Right ventricle myocardium inferior (tissue), 1 donor: ENCODE measurements around the gene SLC22A5. TPM values are rescaled to one million over a fixed set of nuclear protein-coding genes. Genes with fewer than 3 reads are reported as not detected.
A peak's percentile ranks its signal among the peaks of the same experiment; 100 is the strongest.
"Not testable (repeated sequence)": the region's sequence is repeated elsewhere in the genome, so short reads cannot be mapped to it uniquely, and the experiment has no call there.

Experiments
- ATAC-seq: fragments of 200-7000 bp; cut with Tn5 transposase; one replicate; pipeline ENCODE4 v1.9.1; 2020; ENCODE audit warnings: mild to moderate bottlenecking, moderate library complexity
- DNase-seq: peaks from one replicate; pipeline ENCODE4 v3.0.0; 2021; ENCODE audit errors: missing footprints
- intact Hi-C: fragments of 100-400 bp; cut with DNase I; formaldehyde crosslinking; loops from one replicate; pipeline ENCODE4 v1.11.0; 2022
- total RNA-seq: library from RNA; stranded (reverse); fragmentation: NEBNext Ultra II Directional; extraction: Animal tissue kit (Norgen Biotek cat#: 25700); gene quantifications from one replicate; pipeline ENCODE4 v1.2.1, GENCODE V29; 2021
- donor health status: DM: no; HTN: yes; CAD: no; lungs with severe emphysema.

SLC22A5 gene
- total RNA-seq, 1 donor from 2014 or later: 22.3 TPM

DNA sequence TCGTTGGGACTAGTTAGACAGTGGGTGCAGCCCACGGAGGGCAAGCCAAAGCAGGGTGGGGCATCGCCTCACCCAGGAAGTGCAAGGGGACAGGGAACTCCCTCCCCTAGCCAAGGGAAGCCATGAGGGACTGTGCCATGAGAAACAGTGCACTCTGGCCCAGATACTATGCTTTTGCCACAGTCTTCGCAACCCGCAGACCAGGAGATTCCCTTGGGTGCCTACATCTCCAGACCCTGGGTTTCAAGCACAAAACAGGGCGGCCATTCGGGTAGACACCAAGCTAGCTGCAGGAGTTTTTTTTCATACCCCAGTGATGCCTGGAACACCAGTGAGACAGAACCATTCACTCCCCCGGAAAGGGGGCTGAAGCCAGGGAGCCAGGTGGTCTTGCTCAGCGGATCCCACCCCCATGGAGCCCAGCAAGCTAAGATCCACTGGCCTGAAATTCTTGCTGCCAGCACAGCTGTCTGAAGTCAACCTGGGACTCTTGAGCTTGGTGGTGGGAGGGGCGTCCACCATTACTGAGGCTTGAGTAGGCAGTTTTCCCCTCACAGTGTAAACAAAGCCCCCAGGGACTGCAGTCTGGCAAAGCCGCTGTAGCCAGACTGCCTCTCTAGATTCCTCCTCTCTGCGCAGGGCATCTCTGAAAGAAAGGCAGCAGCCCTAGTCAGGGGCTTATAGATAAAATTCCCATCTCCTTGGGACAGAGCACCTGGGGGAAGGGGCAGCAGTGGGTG is 28.6 kb downstream of the SLC22A5 start:
- ATAC-seq, DNase-seq: not testable (repeated sequence)
- intact Hi-C loops: loop anchor here (10.0 kb wide), 1 partner anchor 337 kb away; the partner anchor contains the start of gene KIF3A

DNA sequence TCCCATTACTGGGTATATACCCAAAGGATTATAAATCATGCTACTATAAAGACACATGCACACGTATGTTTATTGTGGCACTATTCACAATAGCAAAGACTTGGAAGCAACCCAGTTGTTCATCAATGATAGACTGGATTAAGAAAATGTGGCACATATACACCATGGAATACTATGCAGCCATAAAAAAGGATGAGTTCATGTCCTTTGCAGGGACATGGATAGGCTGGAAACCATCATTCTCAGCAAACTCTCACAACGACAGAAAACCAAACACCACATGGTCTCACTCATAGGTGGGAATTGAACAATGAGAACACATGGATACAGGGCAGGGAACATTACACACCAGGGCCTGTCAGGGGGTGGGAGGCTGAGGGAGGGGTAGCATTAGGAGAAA is 34.5 kb downstream of the SLC22A5 start:
- intact Hi-C loops, DNase-seq, ATAC-seq: not testable (repeated sequence)

DNA sequence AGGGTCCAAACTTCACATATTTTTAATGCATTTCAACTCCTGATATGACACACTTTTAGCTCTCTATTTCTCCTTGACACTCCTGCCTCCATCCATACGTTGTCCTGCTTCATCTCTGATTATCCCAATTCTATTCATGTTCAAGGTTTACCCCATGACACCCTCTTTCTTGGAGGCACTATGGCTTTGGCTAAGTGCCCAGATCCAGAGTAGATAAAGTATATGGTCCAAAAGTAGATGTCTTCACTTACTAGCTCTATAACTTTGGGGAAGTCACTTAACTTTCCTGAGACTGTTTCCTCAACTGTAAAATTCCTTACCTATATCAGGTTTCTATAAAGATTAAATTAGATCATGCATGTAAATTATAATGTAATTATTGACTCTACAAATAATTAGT is 36.1 kb downstream of the SLC22A5 start:
- intact Hi-C loops: no loop called here
- ATAC-seq (no peak), DNase-seq (no peak)

DNA sequence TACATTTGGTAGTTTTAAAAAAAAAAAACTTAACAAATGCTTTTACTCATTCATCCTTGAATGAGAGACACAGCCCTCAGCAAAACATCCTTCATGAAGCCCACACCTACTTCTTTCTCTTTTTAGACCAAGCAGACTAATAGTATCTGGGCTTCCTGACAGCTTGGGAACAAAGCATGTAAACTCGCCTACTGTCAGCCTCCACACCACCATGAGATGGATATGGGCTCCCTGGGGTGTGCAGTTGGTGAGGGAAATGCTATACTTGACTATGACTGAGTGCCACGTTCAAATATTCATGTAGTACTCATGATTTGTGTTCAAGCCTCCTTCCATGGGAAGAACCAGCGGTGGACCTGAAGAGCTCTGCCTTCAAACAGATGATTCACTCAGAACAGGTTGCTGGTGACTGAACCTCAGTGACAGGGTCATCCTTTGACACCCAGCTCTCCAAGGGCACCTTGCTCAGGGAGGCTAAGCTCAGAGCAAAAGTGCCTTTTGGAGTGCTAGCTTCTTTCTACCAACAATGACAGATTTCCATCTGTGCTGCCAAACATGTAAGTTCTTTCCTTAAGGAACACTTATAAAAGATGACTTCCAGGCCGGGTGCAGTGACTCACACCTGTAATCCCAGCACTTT is 36.8 kb downstream of the SLC22A5 start:
- no peak for ATAC-seq
- no peak for DNase-seq
- intact Hi-C loops: no loop called here

DNA sequence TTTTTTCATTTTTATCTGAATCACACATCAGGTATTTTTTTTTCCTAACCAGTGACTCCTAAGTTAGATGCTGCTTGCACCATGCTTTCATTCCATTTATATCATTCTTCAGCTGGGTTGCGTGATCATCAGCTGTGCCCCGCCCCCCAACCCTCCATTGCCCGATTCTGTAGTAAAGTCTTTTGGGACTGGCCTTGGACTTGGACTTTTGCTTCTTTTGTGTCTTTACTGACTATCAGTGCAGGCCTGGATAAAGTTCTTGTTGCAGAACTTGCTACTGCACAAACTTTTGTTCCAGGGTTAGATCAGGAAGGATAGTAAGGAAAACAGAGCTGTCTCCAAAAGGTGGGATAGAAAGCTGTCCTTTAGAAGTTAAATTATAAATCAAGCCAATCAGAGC is 38.5 kb downstream of the SLC22A5 start:
- no peak for ATAC-seq
- no peak for DNase-seq
- intact Hi-C loops: no loop called here

DNA sequence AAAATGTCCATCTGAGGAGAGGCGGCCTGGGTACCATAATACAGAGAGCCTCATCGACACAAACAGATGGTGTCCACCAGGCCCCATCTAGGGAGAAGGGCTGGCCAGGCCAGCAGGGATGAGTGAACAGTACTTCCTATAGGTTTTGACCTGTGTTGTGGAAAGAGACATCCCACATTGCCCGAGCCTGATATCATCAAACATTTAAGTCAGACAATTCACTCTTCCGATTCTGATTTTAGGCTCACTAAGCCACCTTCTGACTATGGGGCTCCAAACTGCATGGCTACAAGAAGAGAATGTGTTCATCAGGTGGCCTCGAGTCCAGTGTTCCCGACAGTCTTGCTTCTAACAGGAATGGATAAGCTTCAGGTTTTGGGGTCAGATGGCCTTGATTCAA is 38.9 kb downstream of the SLC22A5 start:
- no peak for DNase-seq
- intact Hi-C loops: no loop called here
- ATAC-seq: no peak

DNA sequence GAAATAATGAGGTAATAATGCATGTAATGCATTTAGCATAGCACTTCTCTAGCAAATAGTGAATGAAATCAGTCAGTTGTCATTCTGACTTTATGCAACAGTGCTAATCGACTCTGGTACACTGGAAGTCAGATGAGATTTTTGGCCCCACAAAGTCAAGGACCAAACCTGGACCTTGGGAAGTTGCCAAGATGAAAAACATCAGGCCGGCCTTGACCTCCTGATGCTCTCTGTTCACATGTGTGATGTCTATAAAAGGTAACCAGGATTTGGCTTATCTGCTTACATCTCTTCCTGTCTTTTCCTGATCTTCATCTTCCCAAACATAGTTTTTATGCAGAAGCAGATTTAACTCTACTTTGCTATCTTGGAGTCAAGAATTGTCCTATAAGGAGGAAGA is 39.5 kb downstream of the SLC22A5 start:
- intact Hi-C loops: no loop called here
- DNase-seq: no peak
- ATAC-seq: no peak

DNA sequence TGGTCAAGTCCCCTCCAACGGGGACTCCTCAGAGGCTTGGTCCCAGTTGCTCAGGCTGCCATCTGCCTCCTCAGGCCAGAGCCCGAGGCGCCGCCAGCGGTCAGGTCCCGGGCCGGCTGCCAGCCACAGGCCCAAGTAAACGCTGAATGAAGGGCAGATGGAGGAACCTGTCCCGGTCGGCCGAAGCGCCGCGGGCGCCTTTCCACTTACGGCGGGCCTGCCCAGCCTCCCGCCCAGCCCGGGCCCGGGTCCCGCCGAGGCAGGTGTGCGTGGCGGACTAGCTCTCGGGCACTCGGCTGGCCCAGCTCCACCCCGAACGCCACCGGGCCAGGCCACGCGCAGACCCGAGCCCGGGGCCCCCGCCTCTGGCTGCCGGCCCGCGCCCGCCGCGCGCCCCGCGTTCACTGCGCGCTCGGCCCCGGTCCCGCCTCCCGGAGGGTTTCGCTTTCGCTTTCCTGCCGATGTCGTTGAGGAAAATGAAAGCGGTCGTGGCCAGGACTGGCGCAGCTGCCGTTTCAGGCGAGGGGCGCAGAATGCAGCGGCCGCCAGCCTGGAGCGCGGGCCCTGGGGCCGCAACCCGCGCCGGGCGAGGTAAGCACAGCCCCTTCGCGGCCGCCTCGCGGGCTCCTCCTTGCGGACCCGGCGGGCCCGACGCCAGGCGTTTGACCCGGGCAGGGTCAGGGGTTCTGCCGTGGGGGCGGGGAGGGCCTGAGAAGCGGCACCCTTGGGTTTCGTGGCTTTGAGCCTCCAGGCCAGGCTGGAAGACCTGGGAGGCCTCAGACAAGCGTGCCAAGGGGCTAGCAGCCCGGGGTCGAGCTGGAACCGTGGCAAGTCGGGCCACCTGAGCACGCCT is 41.2 kb downstream of the SLC22A5 start:
- intact Hi-C loops: loop anchor here (1.0 to 2.0 kb wide), 2 partner anchors 22 to 86 kb away; no protein-coding TSS in a partner anchor
- DNase-seq: peak; percentile 92

DNA sequence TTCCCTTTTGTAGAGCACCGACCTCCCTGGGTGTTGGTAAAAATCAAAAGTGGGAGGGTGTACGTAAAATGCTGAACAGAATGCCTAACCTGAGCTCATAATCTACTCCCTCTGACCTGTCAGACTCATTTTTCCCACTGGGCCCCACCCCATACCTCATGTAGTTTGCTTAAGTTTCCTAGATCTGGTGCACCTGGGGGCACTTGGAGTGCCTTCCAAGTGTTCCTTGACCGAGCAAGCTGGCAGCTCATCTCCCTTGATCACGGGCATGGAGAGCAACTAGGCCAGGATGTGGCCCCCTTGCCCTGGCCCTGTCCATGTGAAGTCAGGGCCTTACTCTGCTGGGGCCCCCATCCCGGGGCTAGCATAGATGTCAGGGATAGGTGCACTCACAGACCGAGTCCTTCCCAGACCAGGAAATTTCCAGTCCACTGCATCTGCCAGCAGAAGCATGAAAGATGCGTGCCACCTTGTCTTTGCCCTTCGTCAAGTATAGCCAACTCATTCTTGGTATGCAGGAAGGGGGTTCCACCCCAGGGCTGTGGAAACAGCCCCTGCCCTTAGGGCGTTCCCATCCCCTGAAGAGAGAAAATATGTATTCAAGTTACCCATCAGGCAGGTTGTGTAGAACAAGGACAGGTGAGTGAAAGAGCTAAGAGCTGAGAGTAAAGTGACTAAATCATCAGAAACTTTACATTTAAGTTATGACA is 41.9 kb downstream of the SLC22A5 start:
- intact Hi-C loops: loop anchor here (2.0 kb wide), 1 partner anchor 23 kb away; no protein-coding TSS in a partner anchor
- peak; percentile 6 for ATAC-seq
- no peak for DNase-seq

More for the DNA sequence above, 41.2 kb downstream of the SLC22A5 start:
- ATAC-seq: peak; percentile 79

DNA sequence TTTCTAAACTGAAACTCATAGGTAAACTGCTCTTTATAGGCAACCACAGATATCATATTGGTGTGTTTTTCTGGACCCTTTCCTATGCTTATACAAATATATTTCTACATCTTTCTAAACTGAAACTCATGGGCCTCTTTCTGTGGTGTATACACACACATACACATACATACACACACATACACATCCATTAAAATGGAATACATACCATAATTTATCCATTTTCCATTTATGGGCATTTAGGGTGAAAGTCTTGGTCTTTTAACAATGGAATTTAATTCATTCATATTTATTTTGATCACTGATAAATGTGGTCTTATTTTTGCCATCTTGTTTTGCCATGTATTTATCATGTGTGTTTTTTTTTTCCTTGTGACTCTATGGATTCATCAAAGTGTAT is 44.1 kb downstream of the SLC22A5 start:
- intact Hi-C loops: no loop called here
- ATAC-seq: no peak

DNA sequence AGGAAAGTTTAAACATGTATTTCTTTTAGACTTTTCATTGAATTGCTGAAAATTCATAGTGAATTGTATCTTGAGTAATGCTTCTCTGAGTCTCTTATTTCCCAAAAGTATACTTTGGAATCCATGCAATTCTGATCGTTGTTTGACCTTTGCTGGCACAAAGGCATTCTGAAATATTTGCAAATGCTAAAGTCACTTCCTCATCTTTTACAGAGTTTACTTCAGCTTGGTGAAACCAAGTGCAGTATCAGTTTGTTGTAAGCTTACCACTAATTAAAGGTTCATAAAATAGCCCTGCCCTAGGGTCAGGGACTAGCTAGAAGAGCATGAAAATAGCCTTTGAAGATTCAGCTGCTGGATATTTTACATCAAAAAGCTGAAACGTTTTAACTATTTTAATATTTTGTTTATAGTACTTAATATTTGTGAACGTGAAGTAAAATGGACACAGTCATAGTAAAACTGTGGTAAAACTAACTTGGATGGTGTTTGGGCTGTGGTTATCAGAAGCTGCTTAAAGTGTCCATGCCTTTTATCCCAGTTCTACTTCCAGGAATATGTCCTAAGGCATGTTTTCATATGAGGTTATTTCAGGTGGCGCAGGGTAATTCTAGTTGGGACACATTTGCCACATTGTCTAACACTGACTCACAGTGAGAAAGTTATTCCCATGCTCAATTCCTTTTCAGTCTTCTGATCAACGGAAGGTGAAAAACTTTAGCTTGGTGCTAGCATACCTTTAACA is 45.3 kb downstream of the SLC22A5 start:
- intact Hi-C loops: no loop called here
- DNase-seq: no peak
- ATAC-seq: peak; percentile 49

More for the DNA sequence above, 44.1 kb downstream of the SLC22A5 start:
- DNase-seq: no peak

DNA sequence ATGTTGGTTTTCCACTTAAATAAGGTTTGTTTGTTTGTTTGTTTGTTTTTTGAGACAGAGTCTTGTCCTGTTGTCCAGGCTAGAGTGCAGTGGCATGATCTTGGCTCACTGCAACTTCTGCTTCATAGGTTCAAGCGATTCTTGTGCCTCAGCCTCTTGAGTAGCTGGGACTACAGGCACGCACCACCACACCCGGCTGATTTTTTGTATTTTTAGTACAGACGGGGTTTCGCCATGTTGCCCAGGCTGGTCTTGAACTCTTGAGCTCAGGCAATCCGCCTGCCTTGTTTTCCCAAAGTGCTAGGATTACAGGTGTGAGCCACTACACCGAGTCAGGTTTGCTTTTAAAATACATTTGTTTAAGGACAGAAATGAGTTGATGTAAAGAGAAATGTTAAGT is 46.0 kb downstream of the SLC22A5 start:
- ATAC-seq, intact Hi-C loops, DNase-seq: not testable (repeated sequence)

DNA sequence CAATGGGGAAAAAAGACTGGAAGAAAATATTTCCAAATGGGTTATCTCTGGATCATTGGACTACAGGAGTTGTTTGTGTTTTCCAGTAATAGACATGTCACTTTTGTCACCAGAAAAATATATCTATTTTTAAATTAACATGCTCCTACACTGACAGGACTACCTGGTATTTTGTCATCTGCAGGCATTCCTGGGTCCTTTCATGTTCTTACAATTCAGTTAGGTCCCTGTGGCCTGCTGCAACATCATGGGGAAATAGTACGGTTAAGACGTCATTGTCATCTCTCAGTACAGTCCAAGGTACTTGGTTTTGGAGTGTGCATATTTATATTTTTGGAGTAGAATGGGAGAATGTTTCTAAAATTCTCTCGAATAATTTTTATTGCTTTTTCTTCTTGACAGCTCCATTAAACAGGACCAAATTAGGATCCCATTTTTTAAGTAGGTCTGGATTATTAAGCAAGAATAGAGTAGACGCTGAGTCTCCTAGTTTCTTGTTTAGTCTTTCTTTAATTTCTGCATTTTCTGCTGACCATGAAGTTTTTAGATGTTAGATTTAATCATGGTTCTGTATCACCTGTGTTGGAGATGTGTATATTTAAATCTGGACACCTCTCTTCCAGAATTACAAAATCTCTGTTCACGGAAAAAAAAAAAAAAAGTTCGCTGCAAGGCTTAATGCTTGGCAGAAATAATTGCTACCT is 46.9 kb downstream of the SLC22A5 start:
- DNase-seq (no peak), ATAC-seq (no peak)
- intact Hi-C loops: no loop called here

DNA sequence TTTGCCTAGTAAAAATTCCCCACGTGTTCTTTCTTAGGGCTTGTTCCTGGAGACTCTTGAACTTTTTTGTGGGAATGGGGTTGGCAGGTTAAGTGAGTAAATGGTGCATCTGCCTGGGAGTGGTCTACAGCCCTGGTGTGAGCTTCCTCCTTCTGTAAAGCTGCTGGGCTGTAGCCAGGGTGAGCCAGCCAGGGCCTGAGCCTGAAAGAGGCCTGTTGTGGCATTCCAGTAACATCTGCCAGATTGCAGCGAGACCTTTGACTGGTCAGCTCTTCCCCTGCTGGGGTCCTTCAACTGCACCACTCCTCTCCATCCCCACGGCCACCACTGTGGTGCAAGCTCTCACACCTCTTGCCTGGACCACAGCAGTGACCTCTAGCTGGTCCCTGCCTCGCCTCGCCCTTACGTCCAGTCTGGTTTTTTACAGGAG is 47.5 kb downstream of the SLC22A5 start:
- ATAC-seq (peak; percentile 44), DNase-seq (peak; percentile 74)
- intact Hi-C loops: no loop called here

DNA sequence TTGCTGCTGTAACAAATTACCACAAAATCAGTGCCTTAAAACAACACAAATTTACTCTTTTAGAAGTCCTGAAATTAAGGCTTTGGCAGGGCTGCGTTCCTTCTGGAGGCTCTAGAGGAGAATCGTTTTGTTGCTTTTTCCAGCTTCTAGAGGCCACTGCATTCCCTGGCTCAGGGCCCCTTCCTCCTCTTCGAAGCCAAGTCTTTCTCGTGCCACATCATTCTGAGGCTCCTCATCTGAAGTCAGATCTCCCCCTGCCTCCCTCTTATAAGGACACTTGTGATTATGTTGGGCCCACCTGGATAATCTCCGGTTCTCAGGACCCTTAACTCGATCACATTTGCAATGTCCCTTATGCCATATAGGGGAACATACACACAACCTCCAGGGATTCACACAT is 48.0 kb downstream of the SLC22A5 start:
- intact Hi-C loops: no loop called here
- ATAC-seq: no peak
- DNase-seq: no peak

DNA sequence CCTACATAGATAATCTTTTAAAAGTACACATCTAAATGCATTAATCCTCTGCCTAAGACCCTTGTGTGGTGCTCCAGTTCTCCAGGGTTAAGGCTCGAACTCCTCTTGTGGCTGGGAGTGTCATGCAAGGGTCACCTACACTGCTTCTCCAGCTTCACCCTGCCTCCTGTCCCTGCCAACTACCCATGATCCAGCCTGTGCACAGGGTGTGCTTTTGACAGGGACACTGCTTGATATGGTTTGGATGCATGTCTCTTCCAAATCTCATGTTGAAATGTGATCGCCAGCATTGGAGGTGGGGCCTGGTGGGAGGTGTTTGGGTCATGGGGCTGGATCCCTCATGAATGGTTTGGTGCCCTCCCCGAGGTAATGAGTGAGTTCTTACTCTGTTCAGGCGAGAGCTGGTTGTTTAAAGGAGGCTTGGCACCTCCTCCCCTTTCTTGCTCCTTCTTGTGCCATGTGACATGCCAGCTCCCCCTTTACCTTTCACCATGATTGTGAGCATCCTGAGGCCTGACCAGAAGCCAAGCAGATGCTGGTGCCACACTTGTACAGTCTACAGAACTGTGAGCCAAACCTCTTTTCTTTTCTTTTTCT is 48.5 kb downstream of the SLC22A5 start:
- ATAC-seq (peak; percentile 46), DNase-seq (no peak)
- intact Hi-C loops: no loop called here

DNA sequence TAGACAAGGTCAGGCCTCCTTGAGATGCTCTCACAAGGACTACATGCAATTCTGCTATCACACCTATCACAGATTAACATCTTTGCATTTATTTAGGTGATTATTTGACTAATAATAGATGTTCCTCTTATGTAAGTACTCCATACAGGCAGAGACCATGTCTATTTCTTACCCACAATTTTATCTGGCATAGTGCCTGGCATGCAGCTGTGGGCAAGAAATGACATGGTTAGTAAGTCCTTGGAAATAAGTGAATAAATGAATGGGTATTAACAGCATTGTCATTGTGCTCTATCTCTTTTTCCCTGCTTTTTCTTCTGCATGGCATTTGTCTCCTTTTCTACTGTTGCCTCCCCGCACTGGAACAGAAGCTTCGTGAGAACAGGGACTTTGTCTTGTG is 49.4 kb downstream of the SLC22A5 start:
- ATAC-seq: no peak
- intact Hi-C loops: no loop called here
- no peak for DNase-seq
